ENCODE data around the gene CACNA1E.

- TF ChIP-seq CTCF (IDR thresholded peaks at IDR 0.05) (no peak), POLR2A (IDR thresholded peaks at IDR 0.05) (no peak)
Measured at GRCh38 chr1:181490740-181491712, 7.7 kb downstream of the CACNA1E start.

Measured in Peyer's patch (tissue), 4 donors.